ENCODE data around the gene TMEM87A.

Gene TMEM87A

DNA sequence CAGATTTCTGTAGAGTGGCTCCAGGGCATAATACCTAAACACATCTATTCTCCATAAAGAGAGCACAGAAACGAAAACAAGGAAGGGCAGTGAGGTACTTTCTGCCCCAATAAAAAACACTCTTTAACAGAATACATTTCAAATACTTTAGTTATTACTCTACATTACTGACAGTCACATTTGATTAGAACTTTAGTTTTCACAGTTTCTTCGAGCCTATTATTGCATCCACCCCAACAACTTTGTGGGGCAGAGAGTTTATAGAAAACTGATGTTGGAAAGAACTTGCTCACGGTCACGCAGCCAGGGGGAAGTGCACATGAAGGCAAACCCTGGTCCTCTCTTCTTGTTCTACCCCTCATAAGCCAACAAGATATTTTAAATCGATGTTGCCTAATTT, 74.1 kb downstream of the TMEM87A start:
- DNase-seq, result no peak

DNA sequence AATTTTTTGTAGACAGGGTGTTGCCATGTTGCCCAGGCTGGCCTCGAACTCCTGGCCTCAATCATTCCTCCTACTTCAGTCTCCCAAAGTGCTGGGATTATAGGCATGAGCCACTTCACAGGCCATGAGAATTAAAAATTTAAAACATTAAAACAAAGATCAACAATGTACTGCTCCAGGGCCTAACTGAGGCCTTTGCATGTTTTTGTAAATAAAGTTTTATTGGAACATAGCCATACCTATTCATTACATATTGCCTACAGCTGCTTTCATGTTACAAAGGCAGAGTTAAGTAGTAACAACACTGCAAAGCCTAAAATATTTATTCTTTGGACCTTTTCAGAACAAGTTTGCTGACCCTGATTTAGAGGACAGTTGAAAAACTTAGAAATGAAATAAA, 74.7 kb downstream of the TMEM87A start:
- no peak for DNase-seq

DNA sequence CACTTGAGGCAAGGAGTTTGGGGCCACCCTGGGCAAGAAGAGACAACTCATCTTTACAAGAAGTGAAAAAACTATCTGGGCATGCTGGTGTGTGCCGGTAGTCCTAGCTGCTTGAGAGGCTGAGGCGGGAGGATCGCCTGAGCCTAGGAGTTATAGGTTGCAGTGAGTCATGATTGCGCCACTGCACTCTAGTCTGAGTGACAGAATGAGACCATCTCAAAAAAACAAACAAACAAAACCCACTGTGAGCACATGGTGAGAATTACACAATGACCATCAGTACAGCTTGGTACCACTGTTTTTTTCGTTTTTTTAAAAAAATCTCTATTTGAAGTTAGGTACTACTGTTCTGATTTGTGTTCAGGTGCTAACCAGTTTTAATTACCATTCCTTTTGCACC, 78.7 kb downstream of the TMEM87A start:
- DNase-seq, result no peak

DNA sequence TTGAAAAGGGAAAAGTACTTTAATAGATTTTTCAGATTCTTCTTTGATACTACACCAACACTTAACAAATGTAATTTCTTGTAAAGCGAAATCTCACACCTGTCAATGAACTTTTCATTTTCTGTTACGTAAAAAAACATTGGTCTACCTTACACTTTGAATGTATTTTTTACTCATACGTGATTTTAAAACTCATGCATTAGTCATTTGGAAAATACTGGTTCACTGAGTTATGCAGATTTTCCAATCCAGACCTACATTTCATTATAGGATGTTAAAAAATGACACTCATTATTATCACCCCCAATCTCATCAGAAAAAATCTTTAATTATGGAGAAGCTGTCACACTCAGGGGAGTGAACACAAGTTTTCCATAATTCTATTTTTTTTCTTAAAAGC, 79.8 kb downstream of the TMEM87A start:
- DNase-seq, result no peak

DNA sequence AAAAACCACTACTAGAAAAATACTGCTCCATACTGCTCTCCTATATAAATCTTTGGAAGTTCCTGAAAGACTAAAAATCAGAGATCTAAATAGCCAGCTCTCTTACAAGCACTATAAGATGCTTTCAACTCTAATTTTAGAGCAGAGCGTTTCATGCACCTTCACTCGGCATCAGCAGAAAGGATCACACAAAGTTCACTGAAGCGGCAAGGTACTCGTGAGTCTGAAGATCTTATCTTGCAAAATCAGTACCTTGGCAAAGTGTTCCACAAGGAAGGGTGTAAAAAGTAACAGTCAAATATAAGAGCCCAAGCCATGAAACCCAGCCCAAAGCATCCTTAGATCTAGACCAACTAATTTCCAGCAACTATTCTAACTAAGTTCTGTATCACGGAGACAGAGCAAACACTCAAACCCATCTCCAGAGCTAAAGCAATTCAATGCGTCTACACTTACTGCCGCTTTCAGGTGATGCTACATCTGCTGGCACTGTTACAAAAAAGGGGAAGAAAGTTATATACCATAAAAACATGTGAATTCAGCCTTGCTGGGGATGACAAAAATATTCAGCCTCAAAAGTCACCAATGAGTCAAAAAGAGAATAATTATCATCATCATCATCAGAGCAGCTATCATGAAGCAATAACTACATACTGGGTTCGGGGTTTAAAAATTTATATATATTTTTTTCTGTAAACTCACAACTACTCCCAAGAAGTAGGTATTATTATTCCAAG, 81.5 kb downstream of the TMEM87A start:
- DNase-seq, result no peak

DNA sequence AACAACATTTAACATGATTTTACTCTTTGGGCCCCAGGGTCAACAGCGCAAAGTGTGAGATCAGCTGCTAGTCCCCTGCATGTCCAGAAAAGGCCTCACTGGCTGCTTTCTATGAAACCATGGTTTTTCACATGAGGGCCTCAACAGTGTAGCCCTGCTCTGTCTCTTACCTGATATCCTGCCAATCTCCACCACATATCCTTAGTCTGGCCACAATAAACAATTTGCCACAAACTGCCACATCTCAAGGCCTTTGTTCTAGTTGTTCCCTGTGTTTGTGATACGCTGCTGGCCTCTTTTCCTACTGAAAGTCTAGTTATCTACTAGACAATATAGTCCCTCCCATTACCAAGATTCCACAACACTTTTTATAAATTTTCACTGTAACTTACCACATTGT, 82.9 kb downstream of the TMEM87A start:
- DNase-seq, result no peak

DNA sequence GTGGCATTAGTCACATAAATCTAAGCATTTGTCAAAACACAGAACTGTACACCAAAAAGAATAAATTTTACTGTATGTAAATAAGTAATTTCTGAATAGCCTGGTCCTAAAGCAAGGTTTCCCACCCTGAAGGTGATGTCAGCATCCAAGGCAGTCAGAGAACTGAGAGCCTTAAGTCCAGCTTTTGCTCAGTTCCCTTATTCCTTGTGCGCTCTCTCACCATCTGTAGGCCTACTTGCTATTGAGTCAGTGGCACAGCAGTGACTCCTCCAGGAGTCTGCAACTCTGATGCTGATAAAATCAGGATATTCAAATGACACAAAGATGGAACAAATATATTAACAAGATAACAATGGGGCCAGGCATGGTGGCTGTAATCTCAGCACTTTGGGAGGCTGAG, 87.4 kb downstream of the TMEM87A start:
- no peak for DNase-seq

DNA sequence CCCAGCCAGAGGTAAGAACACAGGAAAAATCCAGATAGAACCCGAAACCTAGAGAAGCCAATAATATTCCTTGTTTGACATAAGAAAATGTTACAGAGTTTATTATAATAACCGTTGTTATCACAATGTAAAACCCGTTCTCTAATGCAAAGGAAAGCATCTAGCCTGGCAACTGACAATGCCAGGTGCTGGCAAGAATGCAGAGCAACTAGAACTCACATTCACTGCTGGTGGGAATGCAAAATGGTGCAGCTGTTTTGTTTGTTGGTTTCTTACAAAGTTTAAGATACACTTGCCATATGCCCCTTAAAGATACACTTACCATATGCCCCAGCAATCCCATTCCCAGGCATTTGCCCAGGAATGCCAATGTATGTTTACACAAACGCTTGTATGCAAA, 88.5 kb downstream of the TMEM87A start:
- no peak for DNase-seq

DNA sequence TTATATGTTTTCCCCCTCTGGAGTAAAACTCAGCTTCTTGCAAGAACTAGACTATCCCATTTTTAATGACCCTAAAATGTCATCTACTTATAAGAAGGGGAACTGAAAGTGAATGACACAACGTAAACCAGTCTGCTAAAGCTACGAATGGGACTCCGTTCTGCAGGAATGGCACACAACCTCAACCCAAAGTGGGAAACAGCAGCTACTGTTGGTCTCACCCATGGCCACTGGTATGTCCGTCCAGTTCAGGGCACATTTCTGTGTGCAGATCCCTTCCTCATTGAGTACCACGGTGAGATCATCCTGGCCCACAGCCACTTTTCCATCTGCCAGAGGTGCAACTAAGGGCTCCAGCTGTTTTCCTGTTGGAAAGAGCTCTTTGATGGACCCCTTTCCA, 88.9 kb downstream of the TMEM87A start:
- DNase-seq, result no peak

DNA sequence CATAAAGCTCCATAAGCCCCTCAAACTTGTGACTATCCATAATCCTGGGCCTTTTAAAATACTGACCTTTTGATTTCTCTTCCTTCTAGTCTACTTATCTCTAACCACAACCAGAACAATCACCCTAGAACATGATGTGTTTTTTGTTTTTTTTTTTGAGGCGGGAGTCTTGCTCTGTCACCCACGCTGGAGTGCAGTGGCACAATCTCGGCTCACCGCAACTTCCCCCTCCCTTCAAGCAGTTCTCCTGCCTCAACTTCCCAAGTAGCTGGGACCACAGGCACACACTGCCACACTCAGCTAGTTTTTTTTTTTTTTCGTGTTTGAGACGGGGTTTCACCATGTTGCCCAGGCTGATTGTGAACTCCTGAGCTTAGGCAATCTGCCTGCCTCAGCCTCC, 90.3 kb downstream of the TMEM87A start:
- DNase-seq, result no peak

DNA sequence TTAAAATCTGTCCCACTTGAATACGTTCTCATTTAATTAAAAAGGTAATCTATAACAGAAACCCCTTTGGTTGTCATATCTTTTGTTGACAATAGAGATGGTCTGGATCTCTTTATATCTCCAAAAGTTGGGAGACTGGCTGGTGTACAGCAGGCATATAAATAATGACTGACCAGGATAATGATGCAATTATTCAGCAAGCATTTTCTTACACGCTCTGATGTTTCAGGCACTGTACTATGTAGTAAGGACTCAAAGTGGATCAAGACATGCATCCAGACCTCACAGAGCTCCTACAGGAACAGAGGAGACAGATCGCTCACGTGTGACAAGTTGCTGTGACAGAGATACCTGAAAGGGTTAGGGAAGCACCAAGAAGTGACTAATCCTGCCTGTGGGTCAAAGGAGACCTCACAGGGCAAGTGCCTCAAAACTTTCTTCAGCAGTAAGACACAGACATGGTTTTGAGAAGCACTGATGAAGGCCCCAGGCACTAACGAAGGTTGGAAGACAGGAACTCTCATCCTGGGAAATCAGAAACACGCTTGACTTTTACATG, 90.8 kb downstream of the TMEM87A start:
- DNase-seq, result no peak

DNA sequence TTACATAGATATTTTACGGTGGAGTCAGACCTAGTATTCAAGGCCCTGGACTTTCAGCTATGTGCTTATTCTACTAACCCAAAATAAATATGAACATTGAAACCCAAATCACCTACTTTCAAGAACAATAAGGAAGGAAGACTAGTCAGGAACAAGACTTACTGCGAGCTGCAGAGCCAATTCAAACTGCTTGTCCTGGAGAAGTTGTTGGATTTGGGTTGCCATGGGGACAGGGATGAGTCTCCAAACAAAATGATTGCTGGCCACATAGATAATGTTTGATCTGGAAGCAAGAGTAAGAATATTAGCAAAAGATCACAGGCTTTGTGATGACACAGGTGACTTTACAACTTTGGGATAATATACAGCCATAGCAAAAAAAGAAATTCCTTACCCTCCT, 95.2 kb downstream of the TMEM87A start:
- no peak for DNase-seq

DNA sequence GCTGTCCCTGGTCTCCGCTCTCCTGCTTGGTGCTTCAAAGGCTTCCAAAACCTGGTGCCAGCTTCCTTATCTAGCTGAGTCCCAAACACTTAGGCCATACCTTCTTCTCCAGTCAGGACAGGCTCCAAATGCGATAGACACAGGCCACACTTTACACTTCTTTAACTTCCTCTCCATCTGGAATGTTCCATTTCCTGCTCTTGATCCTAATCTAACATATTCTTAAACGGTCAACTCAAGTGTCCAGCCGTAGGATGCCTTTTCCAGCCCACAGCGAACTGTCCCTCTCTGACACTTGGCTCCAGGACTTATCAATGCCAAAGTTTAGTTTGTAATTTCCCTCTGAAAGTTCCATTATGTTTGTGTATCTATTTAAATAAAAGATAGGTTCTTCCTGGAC, 97.6 kb downstream of the TMEM87A start:
- DNase-seq, result no peak

DNA sequence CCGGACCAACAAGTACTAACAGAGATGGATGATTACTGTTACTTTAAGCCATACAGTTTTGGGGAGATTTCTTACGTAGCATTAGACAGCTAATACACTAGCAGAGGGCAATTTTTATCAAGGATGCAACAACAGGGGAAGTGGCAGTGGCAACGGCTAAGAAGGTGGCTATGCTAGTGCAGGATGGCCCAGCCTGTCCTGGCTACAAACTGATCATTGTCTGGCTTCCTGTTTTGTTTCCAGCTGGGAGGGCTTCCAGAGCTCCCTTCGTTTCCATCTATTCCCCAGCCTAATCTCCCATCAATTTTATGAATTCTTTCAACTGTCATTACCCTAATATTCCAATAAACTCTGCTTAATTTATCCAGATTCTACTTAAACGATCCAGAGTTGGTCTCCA, 100.8 kb downstream of the TMEM87A start:
- no peak for DNase-seq

DNA sequence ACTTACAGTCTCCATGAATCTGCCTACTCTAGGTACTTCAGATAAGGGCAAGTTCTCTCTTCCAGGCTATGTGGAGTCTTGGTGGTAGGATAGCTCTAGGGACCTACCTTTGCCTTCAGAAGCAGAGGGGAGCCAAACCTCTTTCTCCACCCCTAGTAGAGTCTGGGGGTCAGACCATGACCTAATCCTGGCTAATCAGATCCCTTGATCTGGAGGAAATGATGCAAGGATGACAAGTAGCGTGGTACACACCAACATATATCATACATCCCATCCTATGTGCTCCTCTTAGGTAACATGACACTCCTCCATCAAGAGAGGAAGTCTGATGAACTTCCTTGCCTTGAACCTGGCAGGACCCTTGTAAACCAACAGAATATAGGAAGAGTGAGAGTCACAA, 101.4 kb downstream of the TMEM87A start:
- DNase-seq, result peak; percentile 15

DNA sequence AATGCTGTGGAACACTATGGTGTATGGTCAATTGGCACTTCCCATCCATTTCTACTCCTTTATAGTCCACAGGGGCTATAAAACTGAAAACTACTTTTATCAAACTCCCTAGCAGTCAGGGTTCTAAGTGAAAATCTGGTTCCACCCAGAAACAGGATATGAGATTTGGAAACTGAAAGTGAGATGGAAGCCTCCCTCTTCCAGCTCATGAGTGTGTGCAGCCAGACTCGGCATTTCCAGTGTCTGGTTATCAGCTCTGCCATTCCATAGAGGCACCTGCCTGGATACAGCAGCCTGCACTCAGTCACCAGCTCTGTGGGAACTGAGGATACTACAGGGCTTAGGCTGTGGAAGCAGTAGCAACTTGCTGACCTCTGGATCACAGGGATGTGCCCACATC, 102.1 kb downstream of the TMEM87A start:
- peak; percentile 38 for DNase-seq

DNA sequence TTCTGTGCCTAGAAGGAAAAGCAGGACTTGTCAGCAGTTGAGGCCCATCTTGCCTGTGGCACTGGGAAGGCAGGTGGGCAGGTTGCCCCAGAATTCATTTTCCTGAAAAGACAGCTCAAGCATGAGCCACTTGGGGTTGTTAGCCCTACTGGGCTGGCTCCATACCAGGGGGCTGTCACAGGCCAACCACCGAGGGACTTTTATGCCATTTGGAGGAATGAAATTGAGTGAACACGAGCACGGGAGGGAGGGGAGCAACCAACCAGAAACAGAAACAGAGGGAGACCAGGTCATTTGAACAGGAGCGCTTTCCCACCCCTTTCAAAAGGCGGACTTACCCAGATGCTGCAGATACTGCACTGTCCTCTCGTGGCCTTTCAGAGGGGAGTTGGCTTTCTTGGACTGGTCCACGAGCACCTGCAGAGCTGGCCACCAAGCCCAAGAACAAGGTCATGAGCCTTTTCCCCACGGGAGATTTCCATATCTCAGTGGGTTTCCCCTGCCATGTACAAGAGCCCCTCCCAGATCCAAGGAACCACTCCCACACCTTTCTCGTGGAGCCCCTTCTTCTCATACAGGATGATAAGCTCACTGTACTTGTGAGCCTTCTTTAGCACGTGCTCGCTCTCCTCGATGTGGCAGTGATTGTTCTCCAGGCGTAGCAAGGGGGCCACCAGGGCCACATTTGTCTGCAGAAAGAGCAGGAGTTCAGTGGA, 106.8 kb downstream of the TMEM87A start:
- DNase-seq, result peak; percentile 40

DNA sequence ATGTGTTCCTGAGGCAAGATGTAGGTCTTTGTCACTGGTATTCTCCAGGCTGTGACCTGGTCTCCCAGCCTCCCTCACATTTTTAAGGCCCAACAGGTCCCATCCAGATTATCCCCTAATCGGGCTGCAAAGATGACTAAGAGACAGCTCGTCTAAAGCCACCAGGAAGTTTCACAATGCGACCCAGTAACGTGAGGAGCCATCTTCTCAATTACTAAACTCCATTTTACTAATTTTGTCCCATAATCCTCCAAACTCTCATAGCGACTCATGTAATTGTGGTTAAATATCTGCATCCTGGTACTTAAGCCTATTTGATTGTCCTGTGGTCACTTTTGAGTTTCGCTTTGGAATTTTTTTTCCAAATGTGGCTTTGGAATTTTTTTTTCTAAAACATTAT, 108.1 kb downstream of the TMEM87A start:
- DNase-seq, result no peak

DNA sequence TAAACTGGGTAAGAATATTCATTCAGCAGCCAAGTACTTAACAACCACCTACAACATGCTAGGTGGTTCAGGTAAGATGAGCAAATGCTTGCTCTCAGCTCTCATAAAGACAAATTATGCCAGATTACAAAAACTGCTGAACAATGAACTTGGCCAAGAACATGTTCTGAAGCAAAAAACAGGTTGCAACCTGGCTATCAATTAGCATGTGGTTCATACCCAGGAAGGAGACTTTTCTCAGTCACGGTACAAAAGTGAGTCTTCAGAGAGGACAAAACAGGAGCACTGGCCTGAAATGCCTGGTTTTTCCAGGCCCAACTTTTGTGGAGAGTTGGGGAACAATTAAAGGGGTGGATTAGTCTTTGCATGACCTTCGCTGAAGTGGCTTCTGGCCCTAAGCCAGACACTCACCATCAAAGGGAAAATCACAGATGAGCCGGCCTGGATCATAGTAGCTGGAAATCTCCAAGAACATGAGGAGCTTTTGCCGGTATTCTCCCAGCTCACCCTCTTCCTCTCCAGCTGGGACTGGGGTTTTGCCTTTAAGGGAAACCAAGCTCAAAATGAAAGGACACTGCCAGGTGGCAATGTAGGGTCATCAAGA, 109.2 kb downstream of the TMEM87A start:
- no peak for DNase-seq

DNA sequence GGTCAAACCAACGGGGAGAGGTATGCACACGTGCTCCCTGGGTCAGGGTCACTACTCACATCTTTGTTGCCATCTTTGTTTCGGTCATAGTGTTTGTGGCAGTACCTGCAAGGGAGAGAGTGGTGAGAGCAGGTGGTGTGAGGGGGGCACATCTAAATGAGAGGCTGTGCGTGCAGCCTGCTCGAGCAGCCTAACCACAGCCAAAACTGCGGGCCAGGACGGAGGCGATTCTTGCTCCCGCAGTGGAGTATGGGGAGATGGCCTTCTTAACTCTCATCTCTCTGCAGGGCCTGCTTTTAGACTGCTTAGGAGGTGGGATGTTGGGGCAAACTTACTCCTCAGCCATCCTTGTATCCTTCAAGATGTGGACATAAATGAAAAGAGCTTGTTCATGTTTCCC, 109.9 kb downstream of the TMEM87A start:
- DNase-seq, result no peak

All from activated CD8-positive, alpha-beta memory T cell treated with anti-CD3 and anti-CD28 coated beads for 24 hours (primary cell).